IPS-15b (cell line): Measurements from ENCODE around the gene TTLL11.
"Not testable (repeated sequence)": the region's sequence is repeated elsewhere in the genome, so short reads cannot be mapped to it uniquely, and the experiment has no call there.

Experiments used
- H3K27me3 ChIP-seq: one replicate; pipeline ENCODE4 v1.6.1; 2013; ENCODE audit warnings: low read length; ENCODE audit not compliant: control insufficient read depth, insufficient read depth
- H3K36me3 ChIP-seq: one replicate; pipeline ENCODE4 v1.6.1; 2013; ENCODE audit warnings: low read length; ENCODE audit not compliant: control insufficient read depth, insufficient read depth
- H3K4me1 ChIP-seq: one replicate; pipeline ENCODE4 v1.6.1; 2013; ENCODE audit warnings: mild to moderate bottlenecking, low read length; ENCODE audit not compliant: control insufficient read depth, insufficient read depth
- H3K4me3 ChIP-seq: one replicate; pipeline ENCODE4 v1.5.1; 2013; ENCODE audit warnings: low read depth, low read length
- H3K9ac ChIP-seq: one replicate; pipeline ENCODE4 v1.6.1; 2013; ENCODE audit warnings: low read depth, mild to moderate bottlenecking, low read length
- H3K9me3 ChIP-seq: one replicate; pipeline ENCODE4 v1.6.1; 2013; ENCODE audit warnings: mild to moderate bottlenecking, low read length; ENCODE audit not compliant: control insufficient read depth, insufficient read depth

Gene TTLL11

DNA sequence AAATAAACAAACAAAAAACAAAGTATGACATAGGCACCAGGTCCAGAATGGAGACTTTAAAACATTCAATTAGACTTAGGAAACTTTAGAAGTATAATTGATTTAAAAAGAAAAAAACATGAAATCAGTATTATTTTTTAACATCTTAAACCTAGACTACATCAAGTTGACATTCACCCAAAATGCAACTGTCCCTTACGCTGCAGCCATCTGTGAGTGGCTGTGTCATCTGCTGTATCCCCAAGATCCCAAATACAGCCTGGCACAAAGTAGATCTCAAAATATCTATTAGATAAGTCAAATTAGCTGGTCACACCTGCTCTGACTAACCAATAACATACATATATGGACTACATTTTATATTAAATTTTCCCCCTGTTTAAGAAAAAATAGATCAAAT lies 7.8 kb downstream of the TTLL11 start:
- H3K4me3 ChIP-seq: no peak overlapping the region
- H3K9ac ChIP-seq: no peak overlapping the region
- no peaks in the 10 kb centered on the region for H3K9me3 ChIP-seq
- H3K4me1 ChIP-seq: no peaks in the 10 kb centered on the region
- H3K36me3 ChIP-seq: no peaks in the 10 kb centered on the region
- H3K27me3 ChIP-seq: peaks cover 2% of the 10 kb centered on the region

DNA sequence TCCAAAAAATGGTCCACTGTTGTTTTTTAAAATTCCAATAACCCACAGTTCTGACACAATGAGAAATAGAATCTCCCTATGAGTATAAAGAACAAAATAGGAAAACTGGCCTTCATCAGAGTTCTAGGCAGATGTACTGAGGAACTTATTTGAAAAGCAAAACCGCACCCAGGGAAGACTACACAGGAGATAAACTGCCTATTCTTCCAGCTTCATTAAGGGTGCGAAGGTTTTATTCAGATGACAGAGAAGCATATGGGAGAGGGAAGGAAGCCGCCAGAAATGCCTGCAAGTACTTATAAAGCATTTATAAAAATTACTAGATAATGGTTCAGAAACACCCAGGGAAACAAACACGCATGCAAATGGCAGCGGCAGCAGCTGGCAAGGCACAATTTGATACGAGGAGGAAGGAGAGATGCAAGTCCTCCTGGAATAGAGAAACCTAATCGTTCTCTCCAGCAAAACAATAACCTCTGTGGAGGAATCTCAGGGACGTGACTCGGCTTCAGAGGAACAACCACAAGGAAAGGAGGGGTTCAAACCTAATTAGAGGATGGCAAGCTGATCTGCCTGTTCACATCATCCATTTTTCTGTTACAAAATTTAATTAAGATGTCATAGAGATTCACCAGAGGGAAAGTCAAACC lies 9.0 kb downstream of the TTLL11 start:
- Histone ChIP-seq H3K4me1 (no peaks in the 10 kb centered on the region), H3K9ac (no peak overlapping the region), H3K27me3 (peaks cover 2% of the 10 kb centered on the region), H3K4me3 (no peak overlapping the region), H3K36me3 (no peaks in the 10 kb centered on the region), H3K9me3 (no peaks in the 10 kb centered on the region)

DNA sequence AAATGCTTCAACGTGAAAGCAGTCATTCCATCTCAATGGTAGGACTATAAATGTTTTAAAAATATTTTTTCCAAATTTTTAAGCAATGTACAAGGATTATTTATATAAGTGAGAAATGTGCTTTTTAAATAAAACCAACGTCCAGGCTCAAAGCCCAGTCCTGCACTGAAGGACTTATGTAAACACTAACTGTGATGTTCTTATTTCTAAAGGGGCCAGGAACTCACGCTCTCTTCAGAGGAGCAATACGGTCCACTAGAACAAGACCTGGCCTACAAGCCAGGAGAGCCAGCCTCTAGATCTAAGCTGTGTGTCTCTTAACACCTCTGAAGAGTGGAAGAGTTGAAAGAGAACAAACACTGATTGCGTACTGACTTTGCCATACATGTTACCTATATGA lies 12.1 kb downstream of the TTLL11 start:
- H3K36me3 ChIP-seq: no peaks in the 10 kb centered on the region
- no peaks in the 10 kb centered on the region for H3K27me3 ChIP-seq
- no peak overlapping the region for H3K4me3 ChIP-seq
- no peak overlapping the region for H3K9ac ChIP-seq
- H3K4me1 ChIP-seq: no peaks in the 10 kb centered on the region
- H3K9me3 ChIP-seq: no peaks in the 10 kb centered on the region

DNA sequence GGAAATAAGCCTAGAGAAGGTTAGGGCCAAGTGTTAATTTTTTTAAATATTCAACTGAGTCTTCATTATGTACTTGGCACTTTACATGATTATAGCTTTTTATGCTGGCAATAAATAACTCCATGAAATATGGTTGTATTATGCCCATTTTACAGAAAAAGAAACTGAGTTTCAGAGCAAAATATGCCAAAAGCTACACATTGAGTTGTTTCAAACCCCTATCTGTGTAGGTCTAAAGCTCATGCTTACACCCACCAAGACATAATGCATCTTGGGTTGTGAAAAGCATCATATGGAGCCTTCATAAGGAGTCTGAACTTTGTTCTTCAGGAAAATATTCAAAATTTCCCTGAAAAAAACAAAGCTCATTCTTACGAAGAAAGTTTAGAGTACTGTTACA lies 14.6 kb downstream of the TTLL11 start:
- no peak overlapping the region for H3K9ac ChIP-seq
- no peaks in the 10 kb centered on the region for H3K9me3 ChIP-seq
- H3K4me1 ChIP-seq: no peaks in the 10 kb centered on the region
- H3K27me3 ChIP-seq: no peaks in the 10 kb centered on the region
- no peaks in the 10 kb centered on the region for H3K36me3 ChIP-seq
- no peak overlapping the region for H3K4me3 ChIP-seq

DNA sequence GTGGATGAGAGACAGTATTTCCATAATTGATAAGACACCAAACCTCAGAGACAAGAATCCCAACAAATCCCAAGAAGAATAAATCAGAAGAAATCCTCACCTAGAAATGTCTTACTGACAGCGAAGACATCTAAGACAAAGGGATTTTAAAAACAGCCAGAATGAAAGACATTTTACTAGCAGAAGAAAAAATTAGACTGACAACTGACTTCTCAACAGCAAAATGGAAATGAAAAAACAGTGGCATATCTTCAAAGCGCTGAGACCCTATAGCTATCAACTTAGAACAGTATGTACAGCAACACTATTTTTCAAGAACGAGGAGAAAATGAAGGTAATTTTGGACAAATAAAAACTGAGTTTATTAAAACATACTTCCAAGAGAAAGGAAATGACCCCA lies 16.3 kb downstream of the TTLL11 start:
- Histone ChIP-seq H3K4me1 (no peaks in the 10 kb centered on the region), H3K36me3 (no peaks in the 10 kb centered on the region), H3K27me3 (no peaks in the 10 kb centered on the region), H3K9ac (no peak overlapping the region), H3K4me3 (no peak overlapping the region), H3K9me3 (no peaks in the 10 kb centered on the region)

DNA sequence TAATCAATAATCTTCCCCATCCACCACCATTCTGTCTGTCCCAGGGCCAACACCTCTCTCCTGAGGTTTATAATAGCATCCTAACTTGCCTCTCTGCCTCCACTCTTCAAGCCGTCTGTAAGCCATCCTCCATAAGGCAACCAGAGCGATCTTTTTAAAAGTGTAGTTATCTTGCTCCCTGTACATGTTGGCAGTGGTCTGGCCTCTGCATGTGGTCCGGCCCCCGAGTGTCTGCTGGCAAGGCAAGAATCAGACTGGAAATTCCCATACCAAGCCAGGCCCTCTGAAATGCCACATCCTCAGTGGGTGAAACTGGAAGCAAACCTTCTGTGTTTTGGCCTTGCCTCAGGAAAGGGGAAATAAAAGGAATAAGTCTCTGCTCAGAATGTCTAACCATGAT lies 17.0 kb downstream of the TTLL11 start:
- Histone ChIP-seq H3K9ac (no peak overlapping the region), H3K4me3 (no peak overlapping the region), H3K36me3 (no peaks in the 10 kb centered on the region), H3K9me3 (no peaks in the 10 kb centered on the region), H3K27me3 (no peaks in the 10 kb centered on the region), H3K4me1 (no peaks in the 10 kb centered on the region)

DNA sequence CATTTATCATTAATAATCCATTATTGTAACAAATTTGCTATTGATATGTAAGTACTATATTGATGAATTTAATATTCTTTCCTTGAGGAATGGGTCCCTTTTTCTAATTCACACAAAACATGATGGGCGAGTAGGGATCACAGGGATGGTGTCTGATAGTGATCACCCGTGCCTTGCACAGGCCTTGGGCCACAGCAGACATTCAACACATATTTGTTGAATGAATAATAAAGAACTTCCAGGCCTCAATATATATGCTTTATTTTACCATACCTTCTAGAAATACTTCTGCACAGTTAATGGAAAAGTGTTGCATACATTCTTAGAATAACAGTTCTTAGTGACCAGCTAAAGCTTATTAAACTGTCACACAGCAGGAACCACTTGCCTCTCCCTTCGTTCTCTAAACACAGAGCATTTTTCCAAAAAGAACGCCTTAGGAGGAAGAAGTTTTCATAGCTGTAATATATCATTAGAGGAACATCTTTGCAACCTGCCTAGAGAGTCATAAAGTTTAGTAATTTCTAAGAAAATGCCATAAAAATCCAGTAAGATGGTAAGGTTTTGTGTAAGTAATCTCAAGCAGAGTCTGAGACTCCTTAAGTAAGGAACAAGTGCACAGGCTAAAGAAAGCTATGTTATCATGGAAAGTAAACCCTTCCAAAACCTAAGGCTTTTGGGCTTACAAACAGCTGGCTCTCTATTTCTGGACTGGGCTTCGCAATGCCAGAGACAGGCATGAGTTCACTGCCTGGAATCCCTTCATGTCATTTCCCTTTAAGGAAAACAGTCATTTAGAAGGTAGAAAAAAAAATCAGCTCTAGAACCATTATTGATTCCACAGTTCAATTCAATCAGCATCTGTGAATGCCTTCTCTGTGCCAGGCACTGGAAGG lies 17.7 kb downstream of the TTLL11 start:
- H3K4me3 ChIP-seq: no peak overlapping the region
- no peaks in the 10 kb centered on the region for H3K36me3 ChIP-seq
- H3K27me3 ChIP-seq: no peaks in the 10 kb centered on the region
- no peaks in the 10 kb centered on the region for H3K9me3 ChIP-seq
- no peaks in the 10 kb centered on the region for H3K4me1 ChIP-seq
- no peak overlapping the region for H3K9ac ChIP-seq

DNA sequence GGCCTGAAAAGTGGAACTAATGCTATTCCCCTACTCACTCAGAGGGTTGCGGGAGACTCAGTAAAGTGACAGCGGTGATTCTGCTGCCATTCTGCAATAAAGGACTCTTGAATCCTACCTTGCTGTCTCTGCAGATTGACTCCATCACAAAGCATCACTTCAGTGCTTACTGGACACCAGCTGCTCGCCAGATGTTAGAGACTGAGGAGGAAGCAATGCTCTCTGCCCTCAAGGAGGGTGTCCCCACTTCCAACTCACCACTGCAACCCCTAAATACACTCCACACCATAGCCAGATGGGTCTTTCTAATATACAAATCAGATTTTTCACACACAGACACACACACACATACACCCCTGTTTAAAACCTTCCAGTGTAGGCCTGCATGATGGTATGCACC lies 21.4 kb downstream of the TTLL11 start:
- Histone ChIP-seq H3K9ac (no peak overlapping the region), H3K9me3 (no peaks in the 10 kb centered on the region), H3K36me3 (no peaks in the 10 kb centered on the region), H3K4me3 (no peak overlapping the region), H3K27me3 (no peaks in the 10 kb centered on the region), H3K4me1 (no peaks in the 10 kb centered on the region)

DNA sequence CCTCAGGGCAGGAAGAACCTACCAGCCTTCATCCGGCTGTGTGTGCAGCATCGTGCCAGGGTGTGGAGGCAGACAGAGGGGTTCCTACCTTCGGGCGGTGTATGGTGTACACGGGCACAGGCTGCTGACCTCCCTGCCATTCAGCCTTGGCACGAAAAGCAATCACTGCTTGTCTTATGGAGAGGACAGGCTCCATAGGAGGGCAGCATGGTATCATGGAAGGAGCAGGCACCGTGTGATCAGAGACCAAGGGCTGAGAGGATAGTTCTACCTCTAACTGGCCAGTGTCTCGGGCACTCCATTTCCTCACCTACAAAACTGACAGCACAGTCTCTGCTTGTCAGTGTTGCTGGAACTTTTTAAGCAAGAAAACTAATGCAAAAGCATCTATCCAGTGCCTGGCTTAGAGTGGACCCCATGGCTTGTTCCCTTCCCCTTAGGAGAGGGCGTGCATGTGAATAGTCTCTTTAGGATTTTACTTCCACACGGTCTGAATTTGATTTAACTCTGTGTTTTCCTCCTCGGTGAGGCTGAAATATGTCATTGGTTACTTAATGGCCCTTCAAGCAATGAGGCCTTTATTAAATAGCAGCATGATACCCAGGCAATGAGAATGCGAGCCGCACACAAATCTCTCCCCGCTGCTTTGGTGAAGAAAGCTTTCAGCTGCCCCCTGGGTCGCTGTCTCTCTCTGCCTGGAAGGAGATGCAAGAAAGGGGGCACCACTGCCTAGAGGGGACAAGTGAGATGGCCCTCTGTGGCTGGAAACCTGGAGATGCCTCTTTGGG lies 22.2 kb downstream of the TTLL11 start:
- Histone ChIP-seq H3K36me3 (no peaks in the 10 kb centered on the region), H3K27me3 (no peaks in the 10 kb centered on the region), H3K9ac (no peak overlapping the region), H3K9me3 (no peaks in the 10 kb centered on the region), H3K4me1 (no peaks in the 10 kb centered on the region), H3K4me3 (no peak overlapping the region)

DNA sequence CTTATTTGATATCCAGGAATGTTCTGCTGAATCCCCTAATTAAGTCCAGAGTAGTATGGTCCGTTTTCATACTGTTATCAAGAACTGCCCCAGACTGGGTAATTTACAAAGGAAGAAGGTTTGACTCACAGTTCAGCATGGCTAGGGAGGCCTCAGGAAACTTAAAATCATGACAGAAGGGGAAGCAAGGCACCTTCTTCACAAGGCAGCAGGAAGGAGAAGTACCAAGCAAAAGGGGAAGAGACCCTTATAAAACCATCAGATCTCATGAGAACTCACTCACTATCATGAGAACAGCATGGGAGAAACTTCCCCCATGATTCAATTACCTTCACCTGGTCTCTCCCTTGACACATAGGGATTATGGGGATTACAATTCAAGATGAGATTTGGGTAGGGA lies 26.4 kb downstream of the TTLL11 start:
- not testable (repeated sequence) for H3K9ac ChIP-seq, H3K4me1 ChIP-seq, H3K36me3 ChIP-seq, H3K4me3 ChIP-seq, H3K27me3 ChIP-seq, H3K9me3 ChIP-seq

DNA sequence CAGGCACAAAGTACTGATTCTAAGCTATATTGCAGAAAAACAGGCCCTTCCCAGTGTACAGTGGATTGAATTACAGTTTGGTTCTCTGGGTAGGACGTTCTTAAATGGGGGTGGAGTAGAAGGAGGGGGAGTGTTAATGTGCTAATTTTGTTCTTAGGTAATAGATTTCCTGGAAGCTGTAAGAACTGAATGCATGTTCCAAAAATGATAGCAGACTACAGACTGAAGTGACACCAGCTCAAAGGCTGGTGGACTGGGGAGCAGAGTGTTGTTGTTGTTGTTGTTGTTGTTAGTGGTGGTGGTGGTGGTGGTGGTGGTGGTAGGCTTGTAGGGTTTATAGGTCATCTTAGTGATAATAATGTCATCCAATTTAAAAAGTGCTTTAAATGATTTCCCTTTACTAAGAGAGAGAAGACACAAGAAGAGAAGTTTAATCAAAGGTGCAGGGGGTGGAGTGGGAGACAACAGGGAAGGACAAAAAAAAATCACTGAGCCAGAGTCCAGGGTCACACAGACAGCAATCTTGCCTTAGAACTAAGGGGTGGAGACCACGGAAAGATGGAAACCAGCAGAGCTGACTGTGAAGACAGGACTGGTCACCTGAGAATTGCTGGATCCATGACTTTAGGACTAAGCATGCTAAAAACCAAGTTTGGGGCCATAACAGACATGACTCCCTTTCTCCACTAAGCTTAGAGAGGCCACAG lies 27.0 kb downstream of the TTLL11 start:
- no peaks in the 10 kb centered on the region for H3K27me3 ChIP-seq
- no peaks in the 10 kb centered on the region for H3K4me1 ChIP-seq
- H3K4me3 ChIP-seq: no peak overlapping the region
- no peaks in the 10 kb centered on the region for H3K36me3 ChIP-seq
- H3K9me3 ChIP-seq: no peaks in the 10 kb centered on the region
- no peak overlapping the region for H3K9ac ChIP-seq
